ENCODE measurements around the gene SMPDL3A. TPM values are rescaled to one million over a fixed set of nuclear protein-coding genes. Genes with fewer than 3 reads are reported as not detected.

The SMPDL3A gene
- total and polyA plus RNA-seq, 2 donors (not counting 3 experiments of a cell fraction or from before 2014, with no cell fraction given): 4.1 to 4.2 TPM

GRCh38 chr6:122778985-122779661, 9.9 kb upstream of the SMPDL3A start:
- DNase-seq (ENCODE audit: low read depth, low spot score) (no peak), FAIRE-seq (no peak)
- Histone ChIP-seq H2AFZ (ENCODE audit: low read depth, low read length) (no peak overlapping the region), H3K27ac (ENCODE audit: insufficient read depth, low read depth, low read length) (no peak overlapping the region), H3K27me3 (ENCODE audit: control insufficient read depth in 2 of 2, insufficient read depth in 2 of 2, low read length in 2 of 2) (peaks cover 9 to 11% of the 10 kb centered on the region in 2 experiments), H3K4me1 (ENCODE audit: control insufficient read depth, extremely low read depth, insufficient read depth, low read length) (no peaks in the 10 kb centered on the region), H4K20me1 (replicated peaks; ENCODE audit: control insufficient read depth, extremely low read depth, insufficient read depth, low read length) (no peaks in the 10 kb centered on the region), H3K9ac (replicated peaks; ENCODE audit: extremely low read depth, insufficient read depth, low read length) (no peak overlapping the region), H3K4me2 (ENCODE audit: insufficient read depth, low read length) (no peak overlapping the region), H3K9me3 (replicated peaks; ENCODE audit: control insufficient read depth, insufficient read depth, low read length) (no peaks in the 10 kb centered on the region), H3K79me2 (ENCODE audit: control insufficient read depth, insufficient read depth, low read length) (no peaks in the 10 kb centered on the region), H3K36me3 (ENCODE audit: control insufficient read depth in 2 of 2, extremely low read depth in 1 of 2, insufficient read depth in 2 of 2, low read length in 2 of 2) (no peaks in the 10 kb centered on the region), H3K4me3 (replicated peaks in 1 of 3; ENCODE audit: insufficient read depth in 1 of 3, low read depth in 1 of 3, low read length in 3 of 3) (no peak overlapping the region), H3K9me1 (replicated peaks; ENCODE audit: control insufficient read depth, extremely low read depth, insufficient read depth, low read length) (no peaks in the 10 kb centered on the region)
- TF ChIP-seq FOS (IDR thresholded peaks at IDR 0.05; ENCODE audit: borderline replicate concordance, insufficient read depth, low read length): no peak
- no peak for TF ChIP-seq EZH2 (IDR thresholded peaks at IDR 0.05; ENCODE audit: borderline replicate concordance, low read depth, low read length, severe bottlenecking)
- TF ChIP-seq CTCF (IDR thresholded peaks at IDR 0.05; ENCODE audit: extremely low read depth in 1 of 2, insufficient read depth in 1 of 2, low read depth in 1 of 2, low read length in 2 of 2): no peak
- TF ChIP-seq POLR2AphosphoS5 (IDR thresholded peaks at IDR 0.05; ENCODE audit: insufficient read depth, low read depth, low read length): no peak
- TF ChIP-seq MYC (IDR thresholded peaks at IDR 0.05; ENCODE audit: low read depth, low read length): no peak
- TF ChIP-seq GATA2 (IDR thresholded peaks at IDR 0.05; ENCODE audit: insufficient read depth, insufficient read length, low read depth, low read length): no peak
- no peak for TF ChIP-seq MAX (IDR thresholded peaks at IDR 0.05; ENCODE audit: insufficient read depth, insufficient read length)
- no peak for TF ChIP-seq JUN (IDR thresholded peaks at IDR 0.05; ENCODE audit: borderline replicate concordance, insufficient read depth, insufficient read length, low read depth)
- TF ChIP-seq POLR2A (IDR thresholded peaks at IDR 0.05; ENCODE audit: low read depth, low read length): no peak
- dilution Hi-C loops (cut with MboI; ENCODE audit: extremely low pct_ligation_motif_present, low sequenced_read_pairs): no loop called here
- POLR2A ChIA-PET: no interaction called here
- intact Hi-C loops (cut with micrococcal nuclease): no loop called here
- no TSS peak for BruUV-seq (replicated peaks)
- CTCF ChIA-PET: no interaction called here

Data from endothelial cell of umbilical vein (primary cell).